ENCODE data around the gene PDE6G. TPM values are rescaled to one million over a fixed set of nuclear protein-coding genes. Genes with fewer than 3 reads are reported as not detected.

The PDE6G gene
- total and polyA plus RNA-seq, 2 donors (not counting 3 experiments of a cell fraction or from before 2014, with no cell fraction given), result 1.8 to 3.7 TPM

DNA sequence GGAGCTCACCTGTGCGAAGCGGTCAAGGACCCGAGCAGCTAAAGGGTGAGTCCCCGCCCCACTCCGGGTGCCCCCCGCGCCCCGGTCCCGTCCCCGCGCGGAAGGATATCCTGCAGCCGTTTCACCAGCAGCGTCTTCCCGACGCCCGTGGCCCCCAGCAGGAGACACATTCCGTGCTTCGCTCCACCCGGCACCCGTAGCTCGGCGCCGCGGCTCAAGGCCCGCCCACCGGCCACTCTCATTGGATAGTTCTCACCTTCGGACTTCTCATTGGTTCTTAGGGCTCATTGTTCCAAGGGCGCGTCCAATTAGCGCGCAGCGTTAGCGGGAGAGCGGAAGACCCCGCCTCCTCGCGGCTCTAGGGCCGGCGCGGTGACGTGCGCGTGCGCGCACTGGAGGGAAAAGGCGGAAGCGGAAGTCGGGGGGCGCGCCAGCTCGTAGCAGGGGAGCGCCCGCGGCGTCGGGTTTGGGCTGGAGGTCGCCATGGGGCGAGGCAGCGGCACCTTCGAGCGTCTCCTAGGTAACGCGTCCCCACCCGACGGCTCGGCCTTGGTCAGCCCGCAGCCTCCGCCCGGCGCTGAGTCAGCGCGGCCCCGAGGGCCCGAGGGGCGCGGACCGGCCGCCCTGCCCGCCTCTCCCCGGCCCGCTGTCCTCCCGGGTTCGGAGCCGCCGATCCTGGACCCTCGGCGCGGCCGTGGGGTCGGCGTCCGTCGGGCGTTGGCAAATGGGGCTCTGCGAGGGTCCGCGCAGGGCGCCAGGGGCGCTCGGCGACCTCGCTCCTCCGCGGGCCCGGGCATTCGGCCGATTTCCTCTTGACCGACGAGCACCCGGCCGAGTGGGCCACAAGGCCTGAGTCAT is 27.5 kb upstream of the PDE6G start, which contains the start of the genes ARL16 and HGS:
Gene ARL16 (minus strand): TSS at position 214 of the 858 bp plus-strand sequence. CDS start 44 bp downstream, at position 170.
Gene HGS (plus strand): TSS at position 428 of the 858 bp plus-strand sequence. CDS start 56 bp downstream, at position 484.
- peak within 1 kb of the TSS; percentile 39 for H2AFZ ChIP-seq (ENCODE audit: low read depth, low read length)
- no peaks in the 10 kb centered on the region for H4K20me1 ChIP-seq (replicated peaks; ENCODE audit: control insufficient read depth, extremely low read depth, insufficient read depth, low read length)
- H3K4me3 ChIP-seq (replicated peaks in 1 of 3; ENCODE audit: insufficient read depth in 1 of 3, low read depth in 1 of 3, low read length in 3 of 3), result peak within 1 kb of the TSS; percentile 46 to 93 (median 66)
- ChIA-PET POLR2A (interaction anchor here (1.0 kb wide), 3 partner anchors 10 to 19 kb away, joined by 3 to 4 read pairs (median 3); partner anchors contain the start of genes CCDC137, MRPL12 and OXLD1), CTCF (interaction anchor here (3.0 kb wide), 1 partner anchor 18 kb away, joined by 19 read pairs; the partner anchor contains the start of gene MRPL12)
- H3K36me3 ChIP-seq (ENCODE audit: control insufficient read depth in 2 of 2, extremely low read depth in 1 of 2, insufficient read depth in 2 of 2, low read length in 2 of 2), result peaks cover 9 to 34% of the 10 kb centered on the region in 2 experiments
- peak within 1 kb of the TSS; percentile 48 for H3K4me2 ChIP-seq (ENCODE audit: insufficient read depth, low read length)
- H3K9me1 ChIP-seq (replicated peaks; ENCODE audit: control insufficient read depth, extremely low read depth, insufficient read depth, low read length), result no peaks in the 10 kb centered on the region
- dilution Hi-C loops (cut with MboI; ENCODE audit: extremely low pct_ligation_motif_present, low sequenced_read_pairs), result no loop called here
- peak within 1 kb of the TSS; percentile 87 for H3K9ac ChIP-seq (replicated peaks; ENCODE audit: extremely low read depth, insufficient read depth, low read length)
- H3K4me1 ChIP-seq (ENCODE audit: control insufficient read depth, extremely low read depth, insufficient read depth, low read length), result peaks cover 16% of the 10 kb centered on the region
- DNase-seq (ENCODE audit: low read depth, low spot score) (peak; percentile 100), FAIRE-seq (peak; percentile 99)
- H3K27ac ChIP-seq (ENCODE audit: insufficient read depth, low read depth, low read length), result peak within 1 kb of the TSS; percentile 50
- H3K79me2 ChIP-seq (ENCODE audit: control insufficient read depth, insufficient read depth, low read length), result peaks cover 66% of the 10 kb centered on the region
- TF ChIP-seq POLR2AphosphoS5 (IDR thresholded peaks at IDR 0.05; ENCODE audit: insufficient read depth, low read depth, low read length) (peak; percentile 75), POLR2A (IDR thresholded peaks at IDR 0.05; ENCODE audit: low read depth, low read length) (peak; percentile 71), MYC (IDR thresholded peaks at IDR 0.05; ENCODE audit: low read depth, low read length) (peak; percentile 60), GATA2 (IDR thresholded peaks at IDR 0.05; ENCODE audit: insufficient read depth, insufficient read length, low read depth, low read length) (no peak), JUN (IDR thresholded peaks at IDR 0.05; ENCODE audit: borderline replicate concordance, insufficient read depth, insufficient read length, low read depth) (no peak), FOS (IDR thresholded peaks at IDR 0.05; ENCODE audit: borderline replicate concordance, insufficient read depth, low read length) (peak; percentile 87), EZH2 (IDR thresholded peaks at IDR 0.05; ENCODE audit: borderline replicate concordance, low read depth, low read length, severe bottlenecking) (no peak)
- TF ChIP-seq, protein P1, sequence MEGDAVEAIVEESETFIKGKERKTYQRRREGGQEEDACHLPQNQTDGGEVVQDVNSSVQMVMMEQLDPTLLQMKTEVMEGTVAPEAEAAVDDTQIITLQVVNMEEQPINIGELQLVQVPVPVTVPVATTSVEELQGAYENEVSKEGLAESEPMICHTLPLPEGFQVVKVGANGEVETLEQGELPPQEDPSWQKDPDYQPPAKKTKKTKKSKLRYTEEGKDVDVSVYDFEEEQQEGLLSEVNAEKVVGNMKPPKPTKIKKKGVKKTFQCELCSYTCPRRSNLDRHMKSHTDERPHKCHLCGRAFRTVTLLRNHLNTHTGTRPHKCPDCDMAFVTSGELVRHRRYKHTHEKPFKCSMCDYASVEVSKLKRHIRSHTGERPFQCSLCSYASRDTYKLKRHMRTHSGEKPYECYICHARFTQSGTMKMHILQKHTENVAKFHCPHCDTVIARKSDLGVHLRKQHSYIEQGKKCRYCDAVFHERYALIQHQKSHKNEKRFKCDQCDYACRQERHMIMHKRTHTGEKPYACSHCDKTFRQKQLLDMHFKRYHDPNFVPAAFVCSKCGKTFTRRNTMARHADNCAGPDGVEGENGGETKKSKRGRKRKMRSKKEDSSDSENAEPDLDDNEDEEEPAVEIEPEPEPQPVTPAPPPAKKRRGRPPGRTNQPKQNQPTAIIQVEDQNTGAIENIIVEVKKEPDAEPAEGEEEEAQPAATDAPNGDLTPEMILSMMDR (IDR thresholded peaks at IDR 0.05; ENCODE audit: extremely low read depth in 1 of 2, insufficient read depth in 1 of 2, low read depth in 1 of 2, low read length in 2 of 2), result no peak
- TF ChIP-seq, protein P2, sequence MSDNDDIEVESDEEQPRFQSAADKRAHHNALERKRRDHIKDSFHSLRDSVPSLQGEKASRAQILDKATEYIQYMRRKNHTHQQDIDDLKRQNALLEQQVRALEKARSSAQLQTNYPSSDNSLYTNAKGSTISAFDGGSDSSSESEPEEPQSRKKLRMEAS (IDR thresholded peaks at IDR 0.05; ENCODE audit: insufficient read depth, insufficient read length), result peak; percentile 2
- H3K27me3 ChIP-seq (ENCODE audit: control insufficient read depth in 2 of 2, insufficient read depth in 2 of 2, low read length in 2 of 2), result no peaks in the 10 kb centered on the region
- intact Hi-C loops (cut with micrococcal nuclease), result loop anchor here (1.0 to 2.0 kb wide), 3 partner anchors 18 to 27 kb away; partner anchors contain the start of genes CCDC137, MRPL12 and OXLD1
- H3K9me3 ChIP-seq (replicated peaks; ENCODE audit: control insufficient read depth, insufficient read depth, low read length), result no peaks in the 10 kb centered on the region
- TSS peak; percentile 4 for BruUV-seq (replicated peaks)

Data from endothelial cell of umbilical vein (primary cell).